Heart right ventricle (tissue), 16 donors: ENCODE results near the gene PIANP. TPM values are rescaled to one million over a fixed set of nuclear protein-coding genes. Genes with fewer than 3 reads are reported as not detected.

ENCODE experiments used
- ATAC-seq, 8 donors: fragments of 200-7000 bp; cut with Tn5 transposase; one replicate each; pipeline ENCODE4 v1.9.1; 2020; ENCODE audit warnings: mild to moderate bottlenecking in 8 of 8, moderate library complexity in 8 of 8, moderate number of reproducible peaks in 1 of 8
- DNase-seq, 2 donors: peaks; one replicate each; pipeline ENCODE4 v3.0.0-alpha.2; 2020
- H3K27ac ChIP-seq, 10 donors: fragments of 200-600 bp; sonication (generic) in 2 of 10; one replicate each; pipeline versions ENCODE4 v1.5.0 to v1.8.0; 2020 to 2022; ENCODE audit warnings: mild to moderate bottlenecking in 3 of 10
- H3K27me3 ChIP-seq, 7 donors: fragments of 200-600 bp; one replicate each; pipeline ENCODE4 v1.8.0; 2021 to 2022; ENCODE audit warnings: mild to moderate bottlenecking in 2 of 7
- H3K36me3 ChIP-seq, 9 donors: fragments of 200-600 bp; sonication (generic) in 1 of 9; one replicate each; pipeline versions ENCODE4 v1.5.0 to v1.8.0; 2020 to 2022; ENCODE audit warnings: mild to moderate bottlenecking in 2 of 9
- H3K4me1 ChIP-seq, 9 donors: fragments of 200-600 bp; sonication (generic) in 1 of 9; one replicate each; pipeline versions ENCODE4 v1.5.0 to v1.8.0; 2020 to 2022; ENCODE audit warnings: mild to moderate bottlenecking in 4 of 9
- H3K4me3 ChIP-seq, 10 donors: fragments of 200-600 bp; sonication (generic) in 2 of 10; one replicate each; pipeline versions ENCODE4 v1.5.0 to v1.8.0; 2020 to 2022; ENCODE audit warnings: mild to moderate bottlenecking in 7 of 10, moderate library complexity in 2 of 10
- H3K9me3 ChIP-seq, 11 donors: fragments of 200-600 bp in 10 of 11; sonication (generic) in 2 of 11; one replicate each; pipeline versions ENCODE4 v1.5.0 to v1.8.0; 2013 to 2022; ENCODE audit warnings: mild to moderate bottlenecking in 2 of 11, control low read depth in 1 of 11, moderate library complexity in 1 of 11
- CTCF ChIP-seq, 9 donors: fragments of 200-600 bp; sonication (generic) in 2 of 9; IDR thresholded peaks; one replicate each; pipeline versions ENCODE4 v1.5.0 to v1.8.0; 2021 to 2022; ENCODE audit warnings: antibody characterized with exemption in 9 of 9, mild to moderate bottlenecking in 5 of 9, moderate library complexity in 1 of 9
- WGBS, 2 donors: extraction: QIAGEN DNeasy Blood & Tissue Kit; methylation state at CpG; one replicate each; pipeline ENCODE4 v1.1.7; 2013; ENCODE audit warnings: inconsistent platforms in 1 of 2; 5-methylcytosine and 5-hydroxymethylcytosine counted together
- intact Hi-C, 10 donors: fragments of 100-400 bp; cut with DNase I; formaldehyde crosslinking; loops; one replicate each; pipeline versions ENCODE4 v1.11.1 to v1.14.2; 2022
- polyA plus RNA-seq, 2 donors: library from polyadenylated mRNA; stranded (reverse); fragments of 200-250 nt; gene quantifications; one replicate each; pipeline ENCODE4 v1.2.3, GENCODE V29; 2013
- total RNA-seq, 10 donors: library from RNA; stranded (reverse); fragmentation: NEBNext Ultra II Directional in 3 of 10; extraction: Animal tissue kit (Norgen Biotek cat#: 25700) in 3 of 10; gene quantifications; one replicate each; pipeline versions ENCODE4 v1.2.1 to v1.2.4, GENCODE V29; 2021 to 2023
- donor health status: Arrhythmogenic right ventricular cardiomyopathy.
- donor health status: ischemic (EF 13 %, LVEDD 7.1; RV severe dilation, severe dysfunction).
- donor health status: healthy with polysubstance abuse.
- donor health status: DM: no; HTN: yes; CAD: no.
- donor health status: DM: no; HTN: no; CAD: no.
- donor health status: ischemic (EF 25% LVEDD 6.9; RV normal size, moderate dysfunction).
- donor health status: ischemic (EF 25% LVEDD 5.7; RV mildly dilated, moderate dysfunction).
- donor health status: healthy.
- donor health status: DM: yes; HTN: yes; CAD: no.
- donor health status: Ischemic cardiomyopathy.
- donor health status: ischemic (EF 35%, LVEDD 5.7; RV mildly dilated, moderate dysfunction).
- donor health status: nonischemic (EF 11% LVEDD 7.7; RV severe dilation, severe dysfunction).
- donor health status: DM: yes; HTN: yes; CAD: no.
- donor health status: PGD.
- donor health status: ischemic (EF 29% LVEDD 5.4; RV normal size, mild dysfunction).
- donor health status: nonischemic (EF 23%, LVEDD 6.1; RV moderate dilation, normal function).

PIANP gene
- total and polyA plus RNA-seq, 12 donors: 0.12 to 0.58 (median 0.25) TPM; not detected in 6

DNA sequence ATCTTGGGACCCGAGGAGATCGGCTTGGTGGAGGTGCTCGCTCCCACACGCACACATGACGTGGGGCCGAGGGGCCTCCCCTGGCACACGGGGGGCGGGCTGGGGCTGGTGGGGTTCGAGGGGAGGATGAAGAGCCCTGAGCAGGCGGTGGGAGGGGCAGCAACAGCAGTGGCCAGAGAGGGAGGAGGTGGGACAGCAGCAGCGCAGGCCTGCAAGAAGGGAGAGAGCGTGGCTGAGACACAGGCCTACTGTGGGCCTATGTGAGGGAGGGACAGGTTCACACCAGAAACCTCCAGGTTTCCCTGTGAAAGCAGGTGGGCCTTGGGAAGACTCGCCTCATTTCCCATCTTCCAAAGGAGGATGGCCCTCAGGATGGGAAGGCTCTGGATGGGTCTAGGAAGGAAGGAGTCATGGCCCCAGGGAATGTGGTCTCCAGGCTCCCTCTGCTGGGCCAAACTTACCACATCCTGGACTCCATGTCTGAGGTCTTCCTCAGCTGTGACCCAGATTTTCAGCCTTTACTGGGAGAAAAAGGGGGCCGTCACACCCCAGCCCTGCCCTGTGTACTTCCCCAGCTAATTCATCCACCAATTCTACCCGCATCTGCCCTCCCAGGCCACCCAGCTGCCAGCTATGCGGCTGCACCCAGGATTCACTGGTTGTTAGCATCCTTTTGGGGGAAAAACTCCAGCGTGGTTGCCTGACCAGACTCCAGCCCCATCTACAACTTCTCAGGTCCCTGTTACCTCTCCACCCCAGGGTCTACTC, 2.8 kb downstream of the PIANP start:
- Histone ChIP-seq H3K4me3 (no peak overlapping the region), H3K27ac (no peak overlapping the region), H3K4me1 (peaks cover 3 to 16% (median 11%) of the 10 kb centered on the region in 9 donors), H3K36me3 (no peaks in the 10 kb centered on the region), H3K9me3 (no peaks in the 10 kb centered on the region), H3K27me3 (peaks cover 12 to 78% (median 60%) of the 10 kb centered on the region in 7 donors)
- no peak for DNase-seq
- peak in 8 of 9 donors; percentile 11 to 57 (median 40) for TF ChIP-seq CTCF (IDR thresholded peaks at IDR 0.05)
- ATAC-seq: peak in 7 of 8 donors; percentile 39 to 73 (median 54)
- WGBS, 2 donors: 72 to 73% methylated on average over 17 of the region's 17 CpGs
- intact Hi-C loops: loop anchor here in 2 of 10 donors (10.0 kb wide), 2 partner anchors 73 to 83 kb away; no protein-coding TSS in a partner anchor

GRCh38 chr12:6696690-6697583, 3.7 kb downstream of the PIANP start:
- 82 to 85% methylated on average over 17 of the region's 17 CpGs for WGBS, 2 donors
- Histone ChIP-seq H3K36me3 (no peaks in the 10 kb centered on the region), H3K27me3 (peaks cover 12 to 69% (median 51%) of the 10 kb centered on the region in 7 donors), H3K4me3 (no peak overlapping the region), H3K9me3 (no peaks in the 10 kb centered on the region), H3K27ac (no peak overlapping the region), H3K4me1 (peaks cover 3 to 16% (median 11%) of the 10 kb centered on the region in 9 donors)
- TF ChIP-seq CTCF (IDR thresholded peaks at IDR 0.05): no peak
- intact Hi-C loops: loop anchor here in 2 of 10 donors (10.0 kb wide), 2 partner anchors 72 to 82 kb away; no protein-coding TSS in a partner anchor
- DNase-seq (no peak), ATAC-seq (no peak)

- Histone ChIP-seq H3K4me1 (peaks cover 0 to 21% (median 13%) of the 10 kb centered on the region in 9 donors), H3K9me3 (no peaks in the 10 kb centered on the region), H3K27ac (no peak overlapping the region), H3K36me3 (no peaks in the 10 kb centered on the region), H3K4me3 (no peak overlapping the region), H3K27me3 (peaks cover 2 to 55% (median 37%) of the 10 kb centered on the region in 7 donors)
- intact Hi-C loops: loop anchor here in 2 of 10 donors (10.0 kb wide), 2 partner anchors 71 to 81 kb away; no protein-coding TSS in a partner anchor
- DNase-seq (no peak), ATAC-seq (no peak)
- no peak for TF ChIP-seq CTCF (IDR thresholded peaks at IDR 0.05)
- whole genome bisulfite sequencing, 2 donors: 74 to 76% methylated on average over 11 of the region's 11 CpGs
Measured at GRCh38 chr12:6695313-6696045, 5.1 kb downstream of the PIANP start.
